K562 (cell line): ENCODE measurements around the gene GALNT13. TPM values are rescaled to one million over a fixed set of nuclear protein-coding genes. Genes with fewer than 3 reads are reported as not detected.

Experiments
- ATAC-seq: fragments of 200-7000 bp; cut with Tn5 transposase; 3 replicates; pipeline ENCODE4 v1.9.1; 2020; ENCODE audit warnings: moderate library complexity
- BruUV-seq: library from RNA; stranded (reverse); fragments of 400-500 nt; replicated peaks from 2 replicates; lab custom pipeline; 2021; lab: Mats Ljungman, UMichigan
- CTCF ChIA-PET: fragments of 300-600 bp; formaldehyde crosslinking; extraction: SDS; loops from one replicate; lab custom pipeline; 2021; ENCODE audit warnings: low intra/inter-chr PET ratio; lab: Yijun Ruan, JAX
- POLR2A ChIA-PET: fragments of 300-600, 350-650 bp; sonication (Branson Sonifier 250); formaldehyde crosslinking; extraction: SDS; loops from one replicate; lab custom pipeline; 2021; ENCODE audit warnings: antibody characterized with exemption, inconsistent platforms; lab: Yijun Ruan, JAX
- DNase-seq, 4 experiments: peaks; one replicate each; pipeline versions ENCODE4 v3.0.0 to v3.0.0-alpha.2; 2011 to 2018; ENCODE audit warnings: low spot score in 3 of 4, mixed read lengths in 3 of 4; ENCODE audit errors: extremely low read depth in 1 of 4
- FAIRE-seq: peaks from 2 replicates; lab custom pipeline; 2011; peaks lifted over from hg19 to GRCh38; lab: Jason Lieb, UNC
- H2AFZ ChIP-seq: 2 replicates; pipeline ENCODE4 v1.6.0; 2011; ENCODE audit warnings: low read depth, low read length, control low read depth, inconsistent platforms
- H3K27ac ChIP-seq: fragments of 200-600 bp; 3 replicates; pipeline ENCODE4 v1.8.0; 2011; ENCODE audit warnings: low read depth, mild to moderate bottlenecking, control low read depth, inconsistent platforms, low read length, moderate library complexity, mixed read lengths; ENCODE audit errors: extremely low read depth
- H3K27me3 ChIP-seq, 2 experiments: fragments of 300-600 bp in 1 of 2; 2 replicates in 1 of 2; 3 replicates in 1 of 2; pipeline versions ENCODE4 v1.6.0 to v1.8.0; 2011; ENCODE audit warnings: inconsistent platforms in 2 of 2, low read length in 2 of 2, mild to moderate bottlenecking in 1 of 2, mixed read lengths in 1 of 2, moderate library complexity in 1 of 2; ENCODE audit not compliant: control insufficient read depth in 2 of 2, insufficient read depth in 2 of 2
- H3K36me3 ChIP-seq: fragments of 300-600 bp; 3 replicates; pipeline ENCODE4 v1.8.0; 2011; ENCODE audit warnings: mild to moderate bottlenecking, low read length, inconsistent platforms; ENCODE audit not compliant: control insufficient read depth, insufficient read depth
- H3K4me1 ChIP-seq, 2 experiments: fragments of 200-600 bp in 1 of 2; replicated peaks in 1 of 2; 2 replicates in 1 of 2; 3 replicates in 1 of 2; pipeline versions ENCODE4 v1.5.1 to v1.8.0; 2011; ENCODE audit warnings: inconsistent platforms in 2 of 2, low read length in 2 of 2, mild to moderate bottlenecking in 1 of 2, mixed read lengths in 1 of 2, moderate library complexity in 1 of 2; ENCODE audit not compliant: control insufficient read depth in 2 of 2, insufficient read depth in 2 of 2
- H3K4me2 ChIP-seq: 2 replicates; pipeline ENCODE4 v1.6.1; 2011; ENCODE audit warnings: low read length, control low read depth, inconsistent platforms, mixed read lengths; ENCODE audit not compliant: insufficient read depth
- H3K4me3 ChIP-seq: fragments of 200-600 bp; sonication (generic), shearing (Covaris generic); 2 replicates; pipeline ENCODE4 v1.5.1; 2016; ENCODE audit warnings: control low read depth, inconsistent platforms
- H3K79me2 ChIP-seq: fragments of 200-600 bp; 3 replicates; pipeline ENCODE4 v1.8.0; 2011; ENCODE audit warnings: low read length, inconsistent platforms; ENCODE audit not compliant: control insufficient read depth, insufficient read depth
- H3K9ac ChIP-seq, 2 experiments: 2 replicates each; pipeline versions ENCODE4 v1.6.0 to v1.6.1; 2011; ENCODE audit warnings: low read depth in 2 of 2, low read length in 2 of 2, control low read depth in 1 of 2, inconsistent platforms in 1 of 2, mild to moderate bottlenecking in 1 of 2, mixed read lengths in 1 of 2; ENCODE audit not compliant: insufficient read depth in 1 of 2
- H3K9me1 ChIP-seq: one replicate; pipeline ENCODE4 v1.6.0; 2011; ENCODE audit warnings: inconsistent platforms, mild to moderate bottlenecking, low read length, moderate library complexity; ENCODE audit not compliant: control insufficient read depth, insufficient read depth
- H3K9me3 ChIP-seq: replicated peaks from 2 replicates; pipeline ENCODE4 v1.5.1; 2011; ENCODE audit warnings: low read depth, low read length, inconsistent platforms; ENCODE audit not compliant: control insufficient read depth, insufficient read depth
- H4K20me1 ChIP-seq: replicated peaks from 2 replicates; pipeline ENCODE4 v1.6.1; 2011; ENCODE audit warnings: low read length, inconsistent platforms, mixed read lengths; ENCODE audit not compliant: control insufficient read depth, insufficient read depth
- BACH1 ChIP-seq: fragments of 200-800 bp; sonication (Bioruptor generic); IDR thresholded peaks from 2 replicates; pipeline ENCODE4 v1.6.1; 2016; ENCODE audit warnings: missing genetic modification characterization, missing compliant biosample characterization
- BRCA1 ChIP-seq, 2 experiments: fragments of 450-650 bp in 1 of 2; sonication (generic) in 1 of 2; formaldehyde crosslinking in 1 of 2; IDR thresholded peaks; 2 replicates each; pipeline versions ENCODE4 v1.5.0 to v1.6.1; 2017 to 2020; ENCODE audit warnings: mild to moderate bottlenecking in 1 of 2, missing genetic modification reagents in 1 of 2
- GABPB1 ChIP-seq: sonication (generic); formaldehyde crosslinking; IDR thresholded peaks from 2 replicates; pipeline ENCODE4 v1.8.0; 2022; ENCODE audit warnings: mild to moderate bottlenecking, missing genetic modification reagents
- HNRNPL ChIP-seq: fragments of 200-400 bp; formaldehyde crosslinking; IDR thresholded peaks from 2 replicates; pipeline ENCODE4 v1.6.1; 2017; ENCODE audit warnings: low read depth, mild to moderate bottlenecking, low read length
- JUNB ChIP-seq: fragments of 450-650 bp; formaldehyde crosslinking; conservative IDR thresholded peaks from 2 replicates; pipeline ENCODE4 v1.4.0; 2020; ENCODE audit warnings: mild to moderate bottlenecking
- MEF2A ChIP-seq: IDR thresholded peaks from 2 replicates; pipeline ENCODE4 v1.6.1; 2011; ENCODE audit warnings: low read depth, mild to moderate bottlenecking, low read length, moderate library complexity; ENCODE audit not compliant: control insufficient read depth
- MTA3 ChIP-seq: fragments of 450-650 bp; formaldehyde crosslinking; IDR thresholded peaks from 2 replicates; pipeline ENCODE4 v1.6.1; 2017; ENCODE audit warnings: mild to moderate bottlenecking, borderline replicate concordance
- RNF2 ChIP-seq: sonication (generic); IDR thresholded peaks from 2 replicates; pipeline ENCODE4 v1.6.1; 2016
- WGBS: fragments of 100-300 bp; shearing (Covaris generic); methylation state at CpG from one replicate; pipeline ENCODE4 v1.1.6; 2016; ENCODE audit warnings: low coverage, mixed read lengths; ENCODE audit not compliant: insufficient coverage; ENCODE audit errors: missing lambda C conversion rate; 5-methylcytosine and 5-hydroxymethylcytosine counted together
- in situ Hi-C: fragments of 300-500 bp; cut with MboI; formaldehyde crosslinking; loops from 4 replicates; pipeline ENCODE4 v1.15.0; 2018; ENCODE audit warnings: inconsistent platforms, mixed read lengths
- intact Hi-C: fragments of 100-400 bp; cut with micrococcal nuclease; formaldehyde crosslinking; loops from 2 replicates; pipeline ENCODE4 v1.14.2; 2022
- polyA plus RNA-seq, 8 experiments: library from polyadenylated mRNA; depleted of rRNA in 4 of 8; stranded (reverse) in 5 of 8; unstranded in 3 of 8; fragments of >200 nt; fragmentation: Nextera tagmentation in 2 of 8; fragmentation: Illumina TruSeq in 1 of 8; extraction: Ambion mirVana in 2 of 8; extraction: Trizol in 1 of 8; gene quantifications; 2 replicates each; pipeline versions ENCODE4 v1.2.1 to v1.2.3, GENCODE V29; 2011 to 2014; ENCODE audit warnings: inconsistent platforms in 1 of 8, missing spikeins in 1 of 8
- total RNA-seq, 7 experiments: library from RNA; depleted of rRNA in 6 of 7; stranded (reverse); fragments of >200 nt in 6 of 7; fragmentation: Illumina TruSeq in 2 of 7; extraction: Trizol in 2 of 7; gene quantifications; 2 replicates each; pipeline versions ENCODE4 v1.2.1 to v1.2.3, GENCODE V29; 2011 to 2021; ENCODE audit warnings: low replicate concordance in 1 of 7

The GALNT13 gene
- total and polyA plus RNA-seq, 9 of the 15 experiments (the other 6 are each of a cell fraction or from before 2014, with no cell fraction given) = not detected

DNA sequence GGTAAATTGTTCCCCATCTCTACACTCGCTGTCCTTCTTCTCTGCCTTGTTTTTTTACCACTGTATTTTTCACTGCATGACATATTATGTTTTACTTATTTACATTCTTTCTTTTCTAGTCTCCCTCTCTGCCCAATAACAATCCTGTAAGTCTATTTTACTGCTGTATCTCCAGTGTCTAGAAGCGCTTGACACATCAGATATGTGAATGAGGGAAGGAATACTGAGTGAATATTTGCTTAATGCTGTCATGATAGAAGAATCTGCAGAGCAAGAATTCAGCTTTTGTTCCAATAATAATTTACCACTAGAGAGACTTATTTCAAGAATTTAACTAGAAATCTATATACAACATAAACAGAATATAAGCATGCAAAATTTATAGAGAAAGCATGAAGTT is 99.5 kb downstream of the GALNT13 start:
- WGBS = 0% methylated on average over 2 of the region's 2 CpGs
- intact Hi-C loops = no loop called here
- CTCF ChIA-PET = no interaction called here

DNA sequence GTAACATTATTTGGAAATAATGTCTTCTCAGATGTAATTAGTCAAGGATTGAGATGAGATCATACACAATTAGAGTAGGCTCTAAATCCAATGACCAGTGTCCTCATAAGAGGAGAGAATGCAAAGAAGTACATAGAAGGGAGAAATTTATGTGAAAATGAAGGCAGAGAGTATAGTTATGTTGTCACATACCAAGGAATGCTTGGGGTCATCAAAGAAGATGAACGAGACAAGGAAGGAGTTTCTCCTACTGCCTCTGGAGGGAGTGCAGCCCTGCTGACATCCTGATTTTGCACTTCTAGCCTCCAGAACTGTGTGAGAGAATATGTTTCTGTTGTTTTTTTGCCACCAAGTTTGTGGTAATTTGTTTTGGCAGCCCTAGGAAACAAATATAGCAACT is 100.1 kb downstream of the GALNT13 start:
- H3K9ac ChIP-seq = no peak overlapping the region
- in situ Hi-C loops = no loop called here
- FAIRE-seq (no peak), DNase-seq (no peak)
- no peaks in the 10 kb centered on the region for H3K9me1 ChIP-seq
- no peak overlapping the region for H2AFZ ChIP-seq
- no peak overlapping the region for H3K4me2 ChIP-seq
- intact Hi-C loops = no loop called here
- H3K4me1 ChIP-seq = no peaks in the 10 kb centered on the region
- H3K4me3 ChIP-seq = no peak overlapping the region
- CTCF ChIA-PET = no interaction called here
- no peak for TF ChIP-seq HNRNPL
- TF ChIP-seq RNF2 = no peak
- TF ChIP-seq, all 486 proteins: peak for 0
- Histone ChIP-seq H3K27ac (no peak overlapping the region), H3K79me2 (no peaks in the 10 kb centered on the region), H3K36me3 (no peaks in the 10 kb centered on the region), H3K27me3 (no peaks in the 10 kb centered on the region), H4K20me1 (no peaks in the 10 kb centered on the region), H3K9me3 (no peaks in the 10 kb centered on the region)
- BruUV-seq = no TSS peak
- no peak for ATAC-seq
- 0% methylated on average over 1 of the region's 1 CpG for WGBS
- POLR2A ChIA-PET = interaction anchor here (0.6 kb wide), 1 partner anchor 840 kb away, joined by 3 read pairs; no protein-coding TSS in a partner anchor

More for the DNA sequence above, 99.5 kb downstream of the GALNT13 start:
- in situ Hi-C loops = no loop called here
- no peak overlapping the region for H3K4me2 ChIP-seq
- H3K27ac ChIP-seq = no peak overlapping the region
- no peak overlapping the region for H3K9ac ChIP-seq
- no peaks in the 10 kb centered on the region for H3K9me1 ChIP-seq
- FAIRE-seq = no peak
- no peaks in the 10 kb centered on the region for H3K79me2 ChIP-seq
- H3K4me1 ChIP-seq = no peaks in the 10 kb centered on the region
- no peak overlapping the region for H3K4me3 ChIP-seq
- no peak overlapping the region for H2AFZ ChIP-seq
- no peaks in the 10 kb centered on the region for H3K9me3 ChIP-seq
- DNase-seq = no peak
- POLR2A ChIA-PET = interaction anchor here (0.6 kb wide), 1 partner anchor 839 kb away, joined by 3 read pairs; no protein-coding TSS in a partner anchor
- no peaks in the 10 kb centered on the region for H3K27me3 ChIP-seq
- TF ChIP-seq MEF2A = no peak
- no peak for TF ChIP-seq BACH1 (tag)
- TF ChIP-seq MTA3 = no peak
- no peak for TF ChIP-seq BRCA1 (IDR thresholded peaks at IDR 0.05)
- no peak for TF ChIP-seq BRCA1 (CRISPR knock-in tag; IDR thresholded peaks at IDR 0.05)
- TF ChIP-seq GABPB1 (CRISPR knock-in tag) = no peak
- TF ChIP-seq JUNB (CRISPR knock-in tag) = no peak
- BruUV-seq = no TSS peak
- H4K20me1 ChIP-seq = no peaks in the 10 kb centered on the region
- H3K36me3 ChIP-seq = no peaks in the 10 kb centered on the region
- ATAC-seq = no peak
